GM21528 (cell line): ENCODE results near the gene SPDYE16.
A peak's percentile ranks its signal among the peaks of the same experiment; 100 is the strongest.
"Not testable (repeated sequence)": the region's sequence is repeated elsewhere in the genome, so short reads cannot be mapped to it uniquely, and the experiment has no call there.

ENCODE experiments used
- ATAC-seq: cut with Tn5 transposase; IDR thresholded peaks from one replicate; pipeline ENCODE4 v1.9.1; 2021; ENCODE audit warnings: mild to moderate bottlenecking, moderate library complexity; ENCODE audit not compliant: unreplicated experiment, low FRiP score

The SPDYE16 gene

DNA sequence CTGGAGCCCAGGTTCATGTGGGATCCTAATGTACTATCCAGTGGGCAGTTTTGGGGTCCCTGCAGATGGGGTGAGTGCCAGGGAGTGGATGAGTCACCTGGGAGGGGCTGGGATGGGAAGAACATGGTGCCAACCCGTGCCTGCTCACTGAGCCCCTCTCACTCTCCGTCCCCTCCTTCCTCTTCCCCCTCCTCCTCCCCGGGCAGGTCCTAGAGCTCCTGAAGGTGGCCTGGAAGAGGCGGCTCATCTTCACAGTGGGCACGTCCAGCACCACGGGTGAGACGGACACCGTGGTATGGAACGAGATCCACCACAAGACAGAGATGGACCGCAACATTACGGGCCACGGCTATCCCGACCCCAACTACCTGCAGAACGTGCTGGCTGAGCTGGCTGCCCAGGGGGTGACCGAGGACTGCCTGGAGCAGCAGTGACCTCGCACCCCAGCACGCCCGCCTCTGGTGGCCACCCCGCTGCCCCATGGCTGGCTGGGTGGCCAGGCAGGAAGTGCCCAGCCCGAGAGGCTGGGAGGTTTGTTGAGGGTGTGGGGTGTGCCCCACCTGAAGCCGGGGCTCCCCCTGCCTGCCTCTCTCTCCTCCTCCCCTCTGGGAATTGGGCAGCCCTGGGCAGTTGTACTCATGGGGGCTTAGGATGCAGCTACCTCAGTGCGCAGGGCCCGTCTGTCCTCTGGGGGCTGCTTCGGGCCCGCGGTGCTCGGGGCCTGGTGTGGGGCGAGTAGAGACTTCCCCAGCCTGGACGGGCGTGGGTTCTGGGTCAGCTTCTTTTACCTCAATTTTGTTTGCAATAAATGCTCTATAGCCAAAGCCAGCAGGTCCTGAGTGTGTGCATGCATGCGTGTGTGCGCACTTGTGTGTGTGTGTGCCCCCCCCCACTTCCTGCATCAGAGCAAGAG is 37.7 kb downstream of the SPDYE16 start:
- ATAC-seq = no peak

DNA sequence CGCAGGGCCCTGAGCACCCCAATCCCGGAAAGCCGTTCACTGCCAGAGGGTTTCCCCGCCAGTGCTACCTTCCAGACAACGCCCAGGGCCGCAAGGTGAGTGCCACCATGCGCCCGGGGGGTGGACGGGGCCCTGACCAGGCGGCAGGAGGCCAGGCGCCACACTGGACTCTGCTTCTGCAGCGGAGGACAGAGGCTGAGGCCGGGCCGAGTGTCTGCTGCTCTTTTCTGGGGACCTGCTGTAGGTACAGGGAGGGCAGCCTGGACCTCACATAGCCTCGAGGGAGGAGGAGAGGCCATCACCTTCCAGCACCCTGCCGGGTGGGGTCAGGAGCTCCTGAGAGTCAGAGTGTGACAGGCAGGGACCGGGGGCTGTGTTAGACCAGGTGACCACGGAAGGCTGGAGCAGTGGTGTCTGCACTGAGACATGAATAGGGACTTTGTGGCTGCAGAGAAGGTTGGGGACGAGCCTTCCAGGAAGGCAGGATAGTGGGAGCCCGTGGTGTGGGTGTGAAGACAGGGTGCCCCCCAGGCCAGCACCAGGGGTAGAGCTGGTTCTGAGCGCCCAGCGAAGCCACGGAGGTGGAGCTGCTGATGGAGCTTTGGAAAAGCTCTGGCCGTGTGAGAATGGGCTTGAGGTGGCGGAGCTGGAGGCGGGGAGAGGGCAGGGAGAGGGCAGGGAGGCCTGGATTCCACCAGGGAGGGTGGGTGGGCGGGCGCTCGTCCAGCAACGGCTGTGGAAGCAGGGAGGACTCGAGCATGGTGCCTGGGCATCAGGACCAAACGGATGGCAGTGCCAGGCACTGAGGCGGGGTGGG is 38.5 kb downstream of the SPDYE16 start:
- ATAC-seq = not testable (repeated sequence)

DNA sequence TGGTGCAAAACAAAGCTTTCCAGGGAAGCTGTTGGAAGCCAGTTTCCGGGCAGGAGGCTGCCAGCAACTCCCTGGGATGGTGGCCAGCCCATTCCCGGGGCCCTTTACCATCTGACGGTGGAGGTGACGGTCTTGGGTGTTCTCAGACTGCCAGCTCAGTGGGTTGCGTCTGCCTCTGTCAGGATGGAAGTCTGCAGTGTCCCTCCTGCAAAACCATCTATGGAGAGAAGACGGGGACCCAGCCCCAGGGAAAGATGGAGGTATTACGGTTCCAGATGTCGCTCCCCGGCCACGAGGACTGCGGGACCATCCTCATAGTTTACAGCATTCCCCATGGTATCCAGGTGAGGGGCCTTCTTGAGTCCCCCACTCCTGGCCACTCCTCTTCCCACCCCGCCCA is 39.9 kb downstream of the SPDYE16 start:
- ATAC-seq = not testable (repeated sequence)

DNA sequence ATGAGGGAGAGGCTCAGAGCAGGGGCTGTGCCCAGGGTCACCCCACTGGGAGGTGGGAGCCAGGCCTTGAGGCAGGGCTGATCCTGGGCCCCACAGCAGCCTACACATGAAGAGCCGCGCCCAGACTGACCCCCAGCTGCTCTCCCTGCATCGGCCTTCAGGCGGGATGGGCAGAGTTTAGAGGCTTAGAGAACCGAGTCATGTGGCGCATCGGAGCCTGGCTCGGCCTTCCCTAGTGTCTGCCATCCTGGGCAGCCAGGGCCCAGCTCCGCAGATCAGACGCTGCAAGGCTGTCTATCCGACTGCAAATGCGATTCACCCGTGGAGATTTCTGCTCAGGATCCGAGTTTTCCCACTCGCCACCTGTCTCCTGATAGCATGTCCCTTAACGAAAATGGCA is 40.3 kb downstream of the SPDYE16 start:
- ATAC-seq = not testable (repeated sequence)

DNA sequence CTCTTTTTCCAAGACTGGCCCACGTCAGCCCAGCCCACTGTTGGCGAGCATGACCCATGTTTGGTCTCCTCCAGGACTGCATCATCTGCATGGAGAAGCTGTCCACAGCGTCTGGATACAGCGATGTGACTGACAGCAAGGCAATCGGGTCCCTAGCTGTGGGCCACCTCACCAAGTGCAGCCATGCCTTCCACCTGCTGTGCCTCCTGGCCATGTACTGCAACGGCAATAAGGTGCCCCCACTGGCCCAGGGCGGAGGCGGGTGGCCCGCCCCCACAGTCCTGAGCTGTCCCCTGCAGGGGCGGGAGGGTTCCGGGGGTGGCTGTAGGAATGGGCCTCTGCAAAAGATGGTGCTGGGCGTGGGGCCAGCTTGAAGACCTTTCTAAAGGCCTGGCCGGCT is 40.9 kb downstream of the SPDYE16 start:
- ATAC-seq = not testable (repeated sequence)

DNA sequence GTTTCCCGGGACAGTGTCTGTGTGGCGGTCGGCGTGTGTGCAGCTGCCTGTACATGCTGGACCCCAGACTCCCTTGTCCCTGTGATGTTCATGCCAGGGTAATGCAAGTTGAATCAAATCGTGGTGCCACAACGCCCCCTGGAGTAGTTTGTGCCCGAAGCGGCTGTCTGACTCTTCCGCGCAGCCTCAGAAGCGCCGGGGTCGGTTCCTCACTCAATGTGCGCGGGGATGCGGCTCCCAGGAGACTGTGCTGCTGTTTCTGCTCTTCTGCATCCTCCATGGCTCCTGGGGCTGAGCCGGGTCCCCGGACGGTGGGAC is 43.2 kb downstream of the SPDYE16 start:
- ATAC-seq = not testable (repeated sequence)

DNA sequence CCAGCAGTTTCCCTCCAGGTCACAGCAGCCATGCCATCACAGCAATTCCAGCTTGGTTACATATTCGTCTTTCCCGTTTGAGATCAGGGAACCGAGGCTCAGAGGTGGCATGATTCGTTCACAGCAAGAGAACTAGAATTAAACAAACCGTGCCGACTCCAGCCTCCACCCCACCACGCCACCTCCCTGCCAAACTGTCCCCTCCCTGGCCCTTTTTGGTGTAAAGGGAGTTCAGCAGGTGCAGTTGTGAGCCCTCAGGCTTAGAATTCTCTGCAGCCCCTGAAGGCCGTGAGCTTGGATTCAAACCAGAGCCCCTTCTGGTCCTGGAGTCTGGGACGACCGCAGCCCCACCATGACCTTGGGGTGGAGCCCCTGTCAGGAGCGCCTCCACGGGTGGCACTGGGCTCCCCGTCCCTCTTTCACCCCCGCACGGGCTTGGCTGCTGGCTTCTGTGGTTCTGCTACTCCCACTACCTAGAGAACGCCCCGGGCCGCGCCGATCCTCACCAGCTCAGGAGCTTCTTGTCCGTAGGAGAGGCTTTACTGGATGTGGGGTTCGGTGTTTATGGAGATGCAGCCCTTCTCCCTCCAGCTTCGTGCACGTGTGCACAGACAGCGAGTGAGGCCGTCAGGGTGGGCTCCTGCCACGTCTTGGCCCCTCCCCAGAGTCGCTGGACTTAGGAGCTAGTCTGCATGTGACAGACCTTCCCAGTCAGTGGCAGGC is 43.7 kb downstream of the SPDYE16 start:
- ATAC-seq = not testable (repeated sequence)

DNA sequence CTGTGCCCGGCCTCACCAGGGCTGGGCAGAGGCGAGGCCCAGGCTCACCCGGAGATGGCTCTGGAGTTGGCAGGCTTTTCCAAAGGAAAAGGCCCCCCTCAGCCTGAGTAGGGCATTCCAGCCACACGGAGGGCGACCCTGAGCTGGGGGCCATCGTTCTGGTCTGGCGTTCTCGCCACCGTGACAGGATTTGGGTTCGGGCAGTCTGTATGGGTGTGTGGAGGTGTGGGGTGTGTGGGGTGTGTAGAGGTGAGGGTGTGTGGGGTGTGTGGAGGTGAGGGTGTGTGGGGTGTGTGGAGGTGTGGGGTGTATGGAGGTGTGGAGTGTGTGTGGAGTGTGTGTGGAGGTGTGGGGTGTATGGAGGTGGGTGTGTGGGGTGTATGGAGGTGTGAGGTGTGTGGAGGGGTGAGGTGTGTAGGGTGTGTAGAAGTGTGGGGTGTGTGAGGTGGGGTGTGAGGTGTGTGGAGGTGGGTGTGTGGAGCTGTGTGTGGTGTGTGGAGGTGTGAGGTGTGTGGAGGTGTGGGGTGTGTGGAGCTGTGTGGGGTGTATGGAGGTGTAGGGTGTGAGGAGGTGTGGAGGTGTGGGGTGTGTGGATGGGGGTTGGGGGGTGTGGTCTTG is 44.4 kb downstream of the SPDYE16 start:
- not testable (repeated sequence) for ATAC-seq

DNA sequence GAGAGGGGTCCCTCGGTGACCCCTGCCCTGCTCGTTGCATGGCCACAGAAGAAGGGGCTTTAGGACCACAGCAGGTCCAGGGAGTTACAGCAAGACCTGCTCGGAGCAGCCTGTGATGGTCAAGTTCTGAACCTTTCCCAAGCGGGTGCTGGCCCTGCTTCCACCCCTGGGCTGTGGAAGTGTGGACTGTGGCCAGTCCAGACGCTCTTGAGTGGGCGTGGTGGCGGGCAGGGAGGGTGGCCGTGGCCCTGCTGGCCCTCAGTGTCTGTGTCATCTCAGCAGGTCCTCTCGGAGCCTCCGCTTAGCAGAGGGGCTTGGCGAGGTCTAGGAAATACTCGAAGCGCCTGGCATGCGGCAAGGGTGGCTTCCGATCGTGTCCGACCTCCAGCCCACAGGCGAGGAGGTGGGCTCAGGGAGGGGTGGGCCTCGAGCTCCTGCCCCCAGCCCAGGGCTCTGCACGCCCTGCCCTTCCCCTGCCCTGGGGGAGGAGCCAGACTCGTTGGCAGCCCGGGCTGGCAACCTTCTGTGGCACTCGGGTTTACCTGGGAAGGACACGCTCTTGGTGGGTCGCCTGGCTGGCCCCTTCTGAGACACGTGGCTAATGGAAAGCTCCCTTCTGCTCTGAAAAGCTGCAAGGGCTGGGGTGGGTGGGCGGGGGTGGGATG is 45.0 kb downstream of the SPDYE16 start:
- not testable (repeated sequence) for ATAC-seq

DNA sequence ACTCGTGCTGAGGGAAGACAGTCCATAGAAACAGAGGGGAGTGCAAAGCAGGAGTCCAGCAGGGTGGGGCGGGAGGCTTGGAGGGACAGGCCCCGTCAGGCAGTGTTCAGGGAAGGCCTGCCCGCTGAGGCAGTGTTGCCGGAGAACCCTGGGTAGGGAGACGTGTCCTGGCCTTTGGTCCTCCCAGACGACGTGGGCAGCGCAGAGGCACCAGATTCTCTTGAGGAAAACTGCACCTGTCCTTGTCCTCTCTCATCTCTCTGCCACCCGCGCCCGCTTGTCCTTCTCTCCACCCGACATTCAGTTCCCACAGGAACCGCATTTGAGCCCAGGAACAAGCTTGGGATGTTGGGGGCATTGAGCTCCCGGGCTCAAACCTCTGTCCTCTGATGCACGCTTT is 47.4 kb downstream of the SPDYE16 start:
- not testable (repeated sequence) for ATAC-seq

DNA sequence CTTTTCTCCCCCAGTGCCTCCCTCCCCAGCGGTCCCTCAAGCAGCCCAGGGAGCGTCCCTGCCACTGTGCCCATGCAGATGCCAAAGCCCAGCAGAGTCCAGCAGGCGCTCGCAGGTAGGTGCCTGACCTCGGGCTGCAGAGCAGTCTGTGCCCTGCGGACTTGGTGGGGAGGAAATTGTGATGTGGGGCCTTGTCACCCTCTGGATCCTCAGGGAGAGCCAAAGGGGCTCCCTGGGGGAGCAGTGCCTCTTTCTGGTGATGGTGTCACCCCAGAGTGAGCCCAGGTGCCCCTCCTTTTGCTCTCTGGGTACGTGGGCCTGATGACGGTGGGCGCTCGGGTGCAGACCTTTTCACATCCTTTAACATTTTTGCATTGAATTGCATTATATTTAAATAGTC is 51.0 kb downstream of the SPDYE16 start:
- ATAC-seq = not testable (repeated sequence)

DNA sequence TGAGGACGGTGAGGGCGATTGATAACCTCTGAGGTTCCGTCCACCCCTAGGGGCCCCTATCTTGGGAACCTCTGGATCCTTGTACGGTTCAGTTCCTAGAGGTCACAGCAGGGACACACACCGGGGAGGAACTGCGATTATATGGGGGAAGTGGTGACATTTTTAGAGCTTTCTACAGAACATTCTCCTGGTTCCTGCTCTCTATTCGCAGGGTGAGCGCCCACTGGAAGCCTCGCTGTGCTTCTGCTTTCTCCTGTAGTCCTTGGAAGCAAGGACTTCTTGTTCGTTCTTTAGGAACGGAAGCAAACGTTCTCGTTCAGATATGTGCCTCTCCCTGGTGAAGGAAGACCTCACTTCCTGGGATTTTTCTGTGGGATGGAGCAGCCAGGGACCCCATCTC is 55.1 kb downstream of the SPDYE16 start:
- ATAC-seq = not testable (repeated sequence)

DNA sequence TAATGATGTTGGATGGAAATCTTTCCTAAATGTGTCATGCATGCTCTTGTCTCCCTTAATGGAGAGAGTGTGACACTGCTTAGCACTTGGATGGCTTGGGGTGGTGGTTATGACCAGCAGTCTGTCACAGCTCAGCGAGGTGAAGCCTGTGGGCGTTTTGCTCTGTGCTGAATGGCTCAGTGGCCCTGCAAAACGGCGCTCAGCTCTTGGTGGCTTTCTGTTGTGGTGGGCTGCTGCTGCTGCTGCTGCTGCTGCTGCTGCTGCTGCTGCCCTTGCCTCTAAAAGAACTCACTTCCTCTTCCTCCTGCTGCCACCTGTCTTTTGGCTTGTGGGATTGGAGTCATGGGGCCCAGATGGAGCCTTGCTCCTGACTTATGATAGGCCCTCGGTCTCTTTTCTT is 56.5 kb downstream of the SPDYE16 start:
- peak; percentile 98 for ATAC-seq

DNA sequence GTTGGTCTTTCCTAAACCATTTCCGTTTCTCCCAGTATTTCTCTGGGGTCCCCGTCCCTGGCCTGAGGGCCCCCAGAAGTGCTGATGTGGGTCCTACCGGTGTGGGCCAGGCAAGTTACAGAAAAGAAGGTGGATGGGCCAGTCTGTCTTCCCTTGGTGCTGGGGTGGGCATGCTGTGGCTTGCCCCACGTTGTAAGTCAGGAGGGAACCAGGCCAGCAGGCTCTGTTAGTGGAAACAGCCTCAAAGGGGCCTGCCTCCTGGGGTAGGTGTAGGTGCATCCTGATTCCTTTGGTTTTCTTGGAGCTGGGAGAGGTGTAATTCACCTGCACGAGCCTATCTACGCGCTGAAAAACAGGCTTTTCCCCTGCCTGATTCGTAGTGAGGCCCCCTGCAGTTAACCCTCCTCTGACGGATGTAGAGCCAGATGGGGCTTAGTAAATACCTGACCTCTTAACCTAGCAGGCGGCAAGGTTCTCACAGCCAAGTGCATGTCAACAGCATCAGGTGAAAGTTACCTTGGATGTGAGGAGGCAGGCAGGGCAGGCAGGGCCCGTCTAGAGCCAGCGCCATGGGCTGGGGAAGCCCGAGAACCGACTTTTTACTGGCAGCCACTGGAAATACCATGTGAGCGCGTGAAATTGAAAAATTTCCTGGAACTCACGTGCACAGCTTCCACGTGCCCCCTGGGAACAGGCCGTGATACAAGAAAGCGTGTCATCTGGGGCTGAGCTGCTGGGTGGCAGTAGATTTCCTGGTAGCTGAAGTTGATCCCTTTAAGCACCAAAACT is 57.1 kb downstream of the SPDYE16 start:
- peak; percentile 12 for ATAC-seq

DNA sequence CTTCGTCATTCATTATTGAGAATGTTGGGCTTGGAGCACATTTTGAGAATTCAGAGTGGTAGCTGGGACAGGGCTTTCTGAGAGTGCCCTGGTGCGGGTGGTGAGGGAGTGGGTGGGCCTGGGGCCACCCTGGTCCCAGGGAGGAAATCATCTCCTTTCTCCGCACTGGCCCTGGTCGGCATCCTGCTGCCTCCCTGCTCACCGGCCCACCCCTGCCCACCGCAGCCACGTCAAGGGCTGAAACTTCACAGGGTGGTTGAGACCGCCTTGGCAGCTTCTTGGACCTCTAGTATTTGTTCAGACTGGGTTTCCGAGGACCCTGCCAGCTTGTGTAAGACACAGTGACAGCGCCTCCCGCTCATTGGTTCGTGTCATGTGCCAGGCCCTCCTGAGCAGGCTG is 58.6 kb downstream of the SPDYE16 start:
- ATAC-seq = not testable (repeated sequence)

DNA sequence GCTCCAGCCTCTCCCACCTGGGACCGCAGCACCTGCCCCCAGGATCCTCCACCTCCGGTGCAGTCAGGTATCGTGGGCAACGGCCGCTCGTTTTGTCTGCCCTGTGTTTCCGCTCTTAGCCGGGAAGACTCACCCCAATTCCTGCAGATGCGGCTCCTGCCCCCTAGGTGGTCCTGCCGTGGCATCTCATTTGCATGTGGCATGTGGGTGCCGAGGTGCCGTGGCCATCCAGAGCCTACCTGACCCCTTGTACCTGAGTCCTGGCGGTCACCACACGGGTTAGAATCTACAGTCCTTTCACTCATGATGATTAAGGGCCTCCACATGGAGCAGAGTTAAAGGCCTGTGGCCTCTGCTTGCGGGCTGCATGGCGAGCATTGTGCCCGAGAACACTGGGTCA is 60.0 kb downstream of the SPDYE16 start:
- not testable (repeated sequence) for ATAC-seq

DNA sequence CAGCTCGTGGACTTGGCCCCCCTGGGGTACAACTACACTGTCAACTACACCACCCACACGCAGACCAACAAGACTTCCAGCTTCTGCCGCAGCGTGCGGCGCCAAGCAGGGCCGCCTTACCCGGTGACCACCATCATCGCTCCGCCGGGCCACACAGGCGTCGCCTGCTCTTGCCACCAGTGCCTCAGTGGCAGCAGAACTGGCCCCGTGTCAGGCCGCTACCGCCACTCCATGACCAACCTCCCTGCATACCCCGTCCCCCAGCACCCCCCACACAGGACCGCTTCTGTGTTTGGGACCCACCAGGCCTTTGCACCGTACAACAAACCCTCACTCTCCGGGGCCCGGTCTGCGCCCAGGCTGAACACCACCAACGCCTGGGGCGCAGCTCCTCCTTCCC is 60.4 kb downstream of the SPDYE16 start:
- not testable (repeated sequence) for ATAC-seq
